PC-9 (cell line): ENCODE data around the gene KXD1. TPM values are rescaled to one million over a fixed set of nuclear protein-coding genes. Genes with fewer than 3 reads are reported as not detected.

Source experiments
- BruUV-seq: library from RNA; stranded (reverse); fragments of 400-500 nt; replicated peaks from 2 replicates; lab custom pipeline; 2021; lab: Mats Ljungman, UMichigan
- CTCF ChIA-PET: fragments of 300-600 bp; sonication (Branson Sonifier 250); formaldehyde crosslinking; loops from one replicate; lab custom pipeline; 2022; ENCODE audit warnings: antibody characterized with exemption; lab: Charles Lee
- POLR2A ChIA-PET: fragments of 300-600 bp; sonication (Branson Sonifier 250); formaldehyde crosslinking; loops from one replicate; lab custom pipeline; 2022; ENCODE audit warnings: antibody characterized with exemption; ENCODE audit not compliant: unreplicated experiment; lab: Charles Lee
- DNase-seq, 2 experiments: peaks; one replicate each; pipeline versions ENCODE4 v3.0.0 to v3.0.0-alpha.2; 2015 to 2022; ENCODE audit warnings: mixed read lengths in 1 of 2
- H2AFZ ChIP-seq: fragments of 200-600 bp; sonication (generic); 2 replicates; pipeline ENCODE4 v1.8.1; 2017; ENCODE audit warnings: antibody characterized with exemption
- H3F3A ChIP-seq: fragments of 200-600 bp; sonication (generic); 2 replicates; pipeline ENCODE4 v1.8.1; 2017; ENCODE audit warnings: antibody characterized with exemption, mild to moderate bottlenecking, low read depth; ENCODE audit not compliant: insufficient read depth
- H3K27ac ChIP-seq: fragments of 200-600 bp; sonication (generic); 2 replicates; pipeline ENCODE4 v1.6.1; 2016; ENCODE audit warnings: mixed run types
- H3K27me3 ChIP-seq: fragments of 200-600 bp; sonication (generic); 2 replicates; pipeline ENCODE4 v1.6.1; 2016; ENCODE audit warnings: low read depth, mixed run types; ENCODE audit not compliant: insufficient read depth
- H3K36me3 ChIP-seq: fragments of 200-600 bp; sonication (generic); 2 replicates; pipeline ENCODE4 v1.6.1; 2016; ENCODE audit warnings: low read depth, mixed run types
- H3K4me1 ChIP-seq: fragments of 200-600 bp; sonication (generic); replicated peaks from 2 replicates; pipeline ENCODE4 v1.6.1; 2016; ENCODE audit warnings: mixed run types; ENCODE audit not compliant: insufficient read depth
- H3K4me2 ChIP-seq: fragments of 200-600 bp; sonication (generic); 2 replicates; pipeline ENCODE4 v1.6.1; 2017; ENCODE audit warnings: mixed run types
- H3K4me3 ChIP-seq: fragments of 200-600 bp; sonication (generic); 2 replicates; pipeline ENCODE4 v1.6.1; 2016; ENCODE audit warnings: mixed run types
- H3K79me2 ChIP-seq: fragments of 200-600 bp; sonication (generic); 2 replicates; pipeline ENCODE4 v1.6.1; 2017; ENCODE audit warnings: low read depth, mixed run types
- H3K9me2 ChIP-seq: fragments of 200-600 bp; sonication (generic); 2 replicates; pipeline ENCODE4 v1.8.1; 2017; ENCODE audit warnings: mild to moderate bottlenecking; ENCODE audit not compliant: insufficient read depth
- H3K9me3 ChIP-seq: fragments of 200-600 bp; sonication (generic); 2 replicates; pipeline ENCODE4 v1.8.1; 2016; ENCODE audit warnings: low read depth; ENCODE audit not compliant: insufficient read depth
- H4K20me1 ChIP-seq: fragments of 200-600 bp; sonication (generic); 2 replicates; pipeline ENCODE4 v1.8.1; 2017; ENCODE audit not compliant: insufficient read depth
- CTCF ChIP-seq: fragments of 200-600 bp; sonication (generic); conservative IDR thresholded peaks from 2 replicates; pipeline ENCODE4 v1.6.1; 2017; ENCODE audit warnings: mixed run types, antibody characterized with exemption, mild to moderate bottlenecking, moderate library complexity
- EZH2 ChIP-seq: fragments of 200-600 bp; sonication (generic); IDR thresholded peaks from 2 replicates; pipeline ENCODE4 v1.8.0; 2017; ENCODE audit warnings: antibody characterized with exemption, low read depth
- intact Hi-C: fragments of 100-400 bp; cut with micrococcal nuclease; formaldehyde crosslinking; loops from one replicate; pipeline ENCODE4 v1.10.0; 2022; ENCODE audit not compliant: unreplicated experiment
- total RNA-seq: library from RNA; stranded (reverse); gene quantifications from 2 replicates; pipeline ENCODE4 v1.2.3, GENCODE V29; 2021

KXD1 gene
- total RNA-seq, 1 experiment from 2014 or later, result 101 TPM

DNA sequence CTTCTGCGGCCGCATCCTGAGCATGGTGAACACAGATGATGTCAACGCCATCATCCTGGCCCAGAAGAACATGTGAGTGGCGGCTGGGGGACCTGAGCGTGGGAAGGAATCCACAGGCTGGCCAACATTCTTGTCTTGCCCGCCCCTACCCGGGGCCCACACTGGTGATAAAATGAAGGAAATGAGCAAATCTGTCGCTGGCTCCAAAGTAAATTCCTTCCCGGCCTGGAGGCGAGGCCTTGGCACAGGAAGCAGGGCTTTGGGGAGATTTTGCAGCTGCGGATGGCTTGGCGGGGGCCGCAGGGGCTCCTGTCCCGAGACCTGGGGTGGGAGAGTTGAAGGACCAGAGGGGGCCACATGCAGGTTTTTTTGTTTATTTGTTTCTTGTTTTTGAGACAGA, 4.4 kb downstream of the KXD1 start:
- H2AFZ ChIP-seq, result no peak overlapping the region
- TF ChIP-seq EZH2 (no peak), CTCF (no peak)
- peaks cover 17% of the 10 kb centered on the region; the same call in 1 of the 2 replicates for H3F3A ChIP-seq
- BruUV-seq, result no TSS peak
- peaks cover 37% of the 10 kb centered on the region for H3K79me2 ChIP-seq
- ChIA-PET POLR2A (no interaction called here), CTCF (no interaction called here)
- no peak overlapping the region for H3K4me2 ChIP-seq
- intact Hi-C loops, result no loop called here
- DNase-seq, result no peak
- H3K4me3 ChIP-seq, result no peak overlapping the region
- no peak overlapping the region for H3K27ac ChIP-seq
- no peaks in the 10 kb centered on the region for H3K9me3 ChIP-seq
- H3K36me3 ChIP-seq, result peaks cover 27% of the 10 kb centered on the region; the same call in 1 of the 2 replicates
- H3K9me2 ChIP-seq, result no peaks in the 10 kb centered on the region
- H4K20me1 ChIP-seq, result 0 out of 2 replicates have a peak, but pooled peaks cover 3% of the 10 kb centered on the region
- 0 out of 2 replicates have a peak, but pooled peaks cover 10% of the 10 kb centered on the region for H3K4me1 ChIP-seq
- no peaks in the 10 kb centered on the region for H3K27me3 ChIP-seq

GRCh38 chr19:18566953-18567352, 9.3 kb downstream of the KXD1 start:
- H3K36me3 ChIP-seq, result peaks cover 25% of the 10 kb centered on the region; the same call in 1 of the 2 replicates
- H3K4me2 ChIP-seq, result no peak overlapping the region
- no peak overlapping the region for H2AFZ ChIP-seq
- peaks cover 8% of the 10 kb centered on the region for H3K4me1 ChIP-seq
- peaks cover 21% of the 10 kb centered on the region for H3F3A ChIP-seq
- no TSS peak for BruUV-seq
- no peaks in the 10 kb centered on the region for H3K9me2 ChIP-seq
- ChIA-PET POLR2A (no interaction called here), CTCF (no interaction called here)
- H3K79me2 ChIP-seq, result peaks cover 3% of the 10 kb centered on the region
- no peaks in the 10 kb centered on the region for H3K27me3 ChIP-seq
- intact Hi-C loops, result no loop called here
- no peak overlapping the region for H3K27ac ChIP-seq
- no peak for TF ChIP-seq CTCF
- no peak for TF ChIP-seq EZH2
- 0 out of 2 replicates have a peak, but pooled peaks cover 3% of the 10 kb centered on the region for H4K20me1 ChIP-seq
- no peak overlapping the region for H3K4me3 ChIP-seq
- no peak for DNase-seq
- H3K9me3 ChIP-seq, result no peaks in the 10 kb centered on the region

DNA sequence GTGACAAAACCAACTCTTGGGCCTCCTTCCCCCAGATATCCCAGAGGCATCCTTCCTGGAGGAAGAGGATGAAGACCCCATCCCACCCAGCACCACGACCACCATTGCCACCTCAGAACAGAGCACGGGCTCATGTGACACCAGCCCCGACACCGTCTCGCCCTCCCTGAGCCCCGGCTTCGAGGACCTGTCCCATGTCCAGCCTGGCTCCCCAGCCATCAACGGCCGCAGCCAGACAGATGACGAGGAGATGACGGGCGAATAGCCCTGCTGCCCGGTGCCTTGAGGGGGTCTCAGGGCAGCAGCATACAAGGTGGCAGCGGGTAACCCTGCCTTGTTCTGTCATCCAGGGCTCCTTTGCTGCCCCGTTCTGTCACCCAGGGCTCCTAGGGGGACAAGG, 10.7 kb downstream of the KXD1 start:
- BruUV-seq, result no TSS peak
- H3K36me3 ChIP-seq, result peaks cover 23% of the 10 kb centered on the region
- H3K27me3 ChIP-seq, result no peaks in the 10 kb centered on the region
- no peak for DNase-seq
- H4K20me1 ChIP-seq, result peaks cover 17% of the 10 kb centered on the region
- H3K9me2 ChIP-seq, result no peaks in the 10 kb centered on the region
- no peaks in the 10 kb centered on the region for H3K9me3 ChIP-seq
- H3K4me3 ChIP-seq, result no peak overlapping the region
- intact Hi-C loops, result no loop called here
- POLR2A ChIA-PET, result no interaction called here
- CTCF ChIA-PET, result no interaction called here
- no peak overlapping the region for H3K4me2 ChIP-seq
- H2AFZ ChIP-seq, result no peak overlapping the region
- TF ChIP-seq CTCF, result no peak
- TF ChIP-seq EZH2, result no peak
- H3K4me1 ChIP-seq, result peaks cover 15% of the 10 kb centered on the region
- peaks cover 34% of the 10 kb centered on the region for H3F3A ChIP-seq
- no peak overlapping the region for H3K27ac ChIP-seq
- peaks cover 17% of the 10 kb centered on the region for H3K79me2 ChIP-seq
